ENCODE data around the gene NCOA7. TPM values are rescaled to one million over a fixed set of nuclear protein-coding genes. Genes with fewer than 3 reads are reported as not detected.

NCOA7 gene
- total RNA-seq, 1 experiment from 2014 or later, result 14.4 TPM

GRCh38 chr6:125749173-125749864, 41.4 kb upstream of the NCOA7 start, which contains the start of gene HEY2 (continued):
- TF ChIP-seq NFE2L1 (CRISPR knock-in tag; IDR thresholded peaks at IDR 0.05) (no peak), PRDM15 (CRISPR knock-in tag; IDR thresholded peaks at IDR 0.05) (no peak), ESRRA (CRISPR knock-in tag; IDR thresholded peaks at IDR 0.05; ENCODE audit: borderline replicate concordance) (no peak), ZNF219 (CRISPR knock-in tag; IDR thresholded peaks at IDR 0.05; ENCODE audit: borderline replicate concordance) (0 out of 2 replicates have a peak, but pooled peaks have one; percentile 16), EMX1 (CRISPR knock-in tag; IDR thresholded peaks at IDR 0.05) (no peak), ZMAT4 (CRISPR knock-in tag; IDR thresholded peaks at IDR 0.05) (no peak), SMAD4 (CRISPR knock-in tag; IDR thresholded peaks at IDR 0.05) (no peak), AFF4 (CRISPR knock-in tag; IDR thresholded peaks at IDR 0.05; ENCODE audit: borderline replicate concordance) (no peak), FOXP4 (CRISPR knock-in tag; IDR thresholded peaks at IDR 0.05) (peak; percentile 90), ARID4B (CRISPR knock-in tag; IDR thresholded peaks at IDR 0.05; ENCODE audit: borderline replicate concordance) (no peak), E2F5 (CRISPR knock-in tag; IDR thresholded peaks at IDR 0.05) (no peak; the same call in 1 of the 2 replicates), SOX15 (CRISPR knock-in tag; IDR thresholded peaks at IDR 0.05) (no peak), USF2 (CRISPR knock-in tag; IDR thresholded peaks at IDR 0.05) (peak; percentile 24; the same call in 1 of the 2 replicates), ZNF232 (CRISPR knock-in tag; IDR thresholded peaks at IDR 0.05) (peak; percentile 72; the same call in 1 of the 2 replicates), HMGA2 (CRISPR knock-in tag; IDR thresholded peaks at IDR 0.05) (no peak), ERG (CRISPR knock-in tag; IDR thresholded peaks at IDR 0.05) (no peak), JAZF1 (CRISPR knock-in tag; IDR thresholded peaks at IDR 0.05) (no peak), ZSCAN18 (CRISPR knock-in tag; IDR thresholded peaks at IDR 0.05) (no peak), FOXP1 (CRISPR knock-in tag; IDR thresholded peaks at IDR 0.05; ENCODE audit: borderline replicate concordance) (no peak)
